ENCODE results near the gene PYCARD. TPM values are rescaled to one million over a fixed set of nuclear protein-coding genes. Genes with fewer than 3 reads are reported as not detected.
A peak's percentile ranks its signal among the peaks of the same experiment; 100 is the strongest.

The PYCARD gene
- total and polyA plus RNA-seq, 10 donors: 68.0 to 135 (median 99.7) TPM

GRCh38 chr16:31185339-31185738, 17.2 kb downstream of the PYCARD start:
- peaks cover 3 to 86% (median 80%) of the 10 kb centered on the region in 6 donors for H3K36me3 ChIP-seq
- peak overlapping the region in 4 of 8 donors; percentile 14 to 60 (median 38) for H3K27ac ChIP-seq
- WGBS, 5 donors: 67 to 87% (median 73%) methylated on average over 5 of the region's 5 CpGs
- TF ChIP-seq POLR2A (IDR thresholded peaks at IDR 0.05) (no peak), CTCF (IDR thresholded peaks at IDR 0.05 in 8 of 11, conservative IDR thresholded peaks at IDR 0.05 in 3 of 11) (no peak), POLR2AphosphoS5 (IDR thresholded peaks at IDR 0.05) (no peak)
- H3K4me1 ChIP-seq: peaks cover 36 to 96% (median 65%) of the 10 kb centered on the region in 6 donors
- no peaks in the 10 kb centered on the region for H3K9me3 ChIP-seq
- no peak overlapping the region for H3K4me3 ChIP-seq
- DNase-seq: no peak
- no peaks in the 10 kb centered on the region for H3K27me3 ChIP-seq (replicated peaks in 1 of 7)
- intact Hi-C loops (cut with DNase I; ENCODE audit: low total_unique reads): no loop called here

GRCh38 chr16:31184888-31185287, 17.7 kb downstream of the PYCARD start:
- Histone ChIP-seq H3K27me3 (replicated peaks in 1 of 7) (no peaks in the 10 kb centered on the region), H3K27ac (no peak overlapping the region), H3K36me3 (peaks cover 3 to 81% (median 76%) of the 10 kb centered on the region in 6 donors), H3K4me1 (peaks cover 36 to 91% (median 65%) of the 10 kb centered on the region in 6 donors), H3K4me3 (no peak overlapping the region), H3K9me3 (no peaks in the 10 kb centered on the region)
- intact Hi-C loops (cut with DNase I; ENCODE audit: low total_unique reads): no loop called here
- peak; percentile 63 for DNase-seq
- WGBS, 5 donors: 89 to 96% (median 95%) methylated on average over 14 of the region's 14 CpGs
- TF ChIP-seq POLR2AphosphoS5 (IDR thresholded peaks at IDR 0.05): peak in 1 of 3 donors; percentile 51
- no peak for TF ChIP-seq POLR2A (IDR thresholded peaks at IDR 0.05)

GRCh38 chr16:31183432-31184428, 18.8 kb downstream of the PYCARD start:
- Histone ChIP-seq H3K27me3 (replicated peaks in 1 of 7) (no peaks in the 10 kb centered on the region), H3K4me1 (peaks cover 42 to 88% (median 66%) of the 10 kb centered on the region in 6 donors), H3K36me3 (peaks cover 0 to 69% (median 64%) of the 10 kb centered on the region in 6 donors), H3K27ac (peak overlapping the region in 1 of 8 donors; percentile 22), H3K4me3 (peak overlapping the region in 1 of 8 donors; percentile 3), H3K9me3 (no peaks in the 10 kb centered on the region)
- DNase-seq: no peak
- WGBS, 5 donors: 82 to 85% (median 83%) methylated on average over 10 of the region's 10 CpGs
- intact Hi-C loops (cut with DNase I; ENCODE audit: low total_unique reads): no loop called here
- TF ChIP-seq POLR2A (IDR thresholded peaks at IDR 0.05): no peak
- peak in 1 of 3 donors; percentile 6 for TF ChIP-seq POLR2AphosphoS5 (IDR thresholded peaks at IDR 0.05)

- Histone ChIP-seq H3K4me1 (peaks cover 51 to 88% (median 76%) of the 10 kb centered on the region in 6 donors), H3K9me3 (no peaks in the 10 kb centered on the region), H3K27me3 (replicated peaks in 1 of 7) (no peaks in the 10 kb centered on the region), H3K4me3 (peak overlapping the region; percentile 73 to 98 (median 93)), H3K36me3 (peaks cover 0 to 56% (median 51%) of the 10 kb centered on the region in 6 donors), H3K27ac (peak overlapping the region in 5 of 8 donors; percentile 34 to 98 (median 95))
- DNase-seq: no peak
- intact Hi-C loops (cut with DNase I; ENCODE audit: low total_unique reads): no loop called here
- TF ChIP-seq CTCF (IDR thresholded peaks at IDR 0.05 in 8 of 11, conservative IDR thresholded peaks at IDR 0.05 in 3 of 11) (no peak), POLR2AphosphoS5 (IDR thresholded peaks at IDR 0.05) (no peak), POLR2A (IDR thresholded peaks at IDR 0.05) (no peak)
- 23 to 40% (median 35%) methylated on average over 7 of the region's 7 CpGs for WGBS, 5 donors
These were observed 20.2 kb downstream of the PYCARD start for GRCh38 chr16:31182391-31182790.

Measured in spleen (tissue), 11 donors.